Astrocyte of the cerebellum (primary cell): Measurements from ENCODE around the gene UQCRH.
A peak's percentile ranks its signal among the peaks of the same experiment; 100 is the strongest.

Source experiments
- DNase-seq: peaks from one replicate; pipeline ENCODE4 v3.0.0-alpha.2; 2011; ENCODE audit warnings: low read depth
- H3K4me3 ChIP-seq: 2 replicates; pipeline ENCODE4 v1.5.1; 2011; ENCODE audit warnings: mild to moderate bottlenecking, low read depth, low read length, moderate library complexity
- CTCF ChIP-seq: IDR thresholded peaks from 2 replicates; pipeline ENCODE4 v1.5.1; 2012; ENCODE audit warnings: low read length, low read depth, moderate library complexity, mild to moderate bottlenecking; ENCODE audit errors: missing control alignments
- in situ Hi-C: cut with HindIII; loops from 2 replicates; pipeline ENCODE4 v1.10.0; 2017; ENCODE audit warnings: low sequenced_read_pairs

Gene UQCRH

DNA sequence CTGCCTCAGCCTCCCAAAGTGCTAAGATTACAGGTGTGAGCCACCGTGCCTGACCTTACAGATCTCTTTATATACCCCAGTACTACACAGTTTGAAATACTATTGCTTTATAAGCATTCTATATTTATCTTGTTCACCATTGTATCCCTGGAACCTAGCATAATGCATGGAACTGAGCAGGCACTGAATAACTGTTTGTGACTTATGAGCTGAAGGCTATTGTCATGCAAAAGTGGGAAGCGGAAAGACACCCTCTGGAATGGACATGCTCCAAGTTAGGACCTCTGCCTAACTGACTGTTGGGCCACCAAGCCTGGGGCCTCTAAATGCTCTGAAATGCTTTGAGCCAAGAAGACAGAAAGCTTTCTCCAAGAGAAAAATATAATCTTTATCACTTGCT lies 8.2 kb upstream of the UQCRH start:
- DNase-seq = no peak
- TF ChIP-seq CTCF = no peak
- in situ Hi-C loops = no loop called here
- no peak overlapping the region for H3K4me3 ChIP-seq

- no peak for TF ChIP-seq CTCF
- no peak for DNase-seq
- H3K4me3 ChIP-seq = no peak overlapping the region
- in situ Hi-C loops = no loop called here
Measured at GRCh38 chr1:46298387-46298786, 5.1 kb upstream of the UQCRH start.

- no peak for DNase-seq
- peak overlapping the region; percentile 94 for H3K4me3 ChIP-seq
- TF ChIP-seq CTCF = no peak
- in situ Hi-C loops = no loop called here
Measured at GRCh38 chr1:46300673-46301405, 2.7 kb upstream of the UQCRH start.

DNA sequence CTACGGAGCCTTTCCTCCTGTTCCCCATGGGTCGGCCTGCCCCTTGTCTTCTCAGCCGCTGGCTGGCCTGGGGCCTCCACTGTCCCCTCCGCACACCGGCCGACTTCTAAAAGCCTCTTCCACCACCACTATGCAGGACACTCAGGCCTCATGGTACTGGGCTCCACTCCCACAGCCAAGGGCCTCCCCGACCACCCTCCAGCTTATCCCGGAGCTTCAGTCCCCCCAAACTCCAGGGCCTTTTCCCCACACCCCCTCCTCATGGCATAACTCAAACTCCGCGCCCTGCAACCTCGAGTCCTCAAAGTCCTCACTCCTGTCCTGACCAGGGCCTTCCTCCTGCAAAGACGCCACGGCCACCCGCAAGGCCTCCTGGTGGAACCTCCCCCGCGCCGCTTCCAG lies 2.1 kb upstream of the UQCRH start:
- DNase-seq = no peak
- no peak for TF ChIP-seq CTCF
- H3K4me3 ChIP-seq = peak overlapping the region; percentile 94
- in situ Hi-C loops = no loop called here

DNA sequence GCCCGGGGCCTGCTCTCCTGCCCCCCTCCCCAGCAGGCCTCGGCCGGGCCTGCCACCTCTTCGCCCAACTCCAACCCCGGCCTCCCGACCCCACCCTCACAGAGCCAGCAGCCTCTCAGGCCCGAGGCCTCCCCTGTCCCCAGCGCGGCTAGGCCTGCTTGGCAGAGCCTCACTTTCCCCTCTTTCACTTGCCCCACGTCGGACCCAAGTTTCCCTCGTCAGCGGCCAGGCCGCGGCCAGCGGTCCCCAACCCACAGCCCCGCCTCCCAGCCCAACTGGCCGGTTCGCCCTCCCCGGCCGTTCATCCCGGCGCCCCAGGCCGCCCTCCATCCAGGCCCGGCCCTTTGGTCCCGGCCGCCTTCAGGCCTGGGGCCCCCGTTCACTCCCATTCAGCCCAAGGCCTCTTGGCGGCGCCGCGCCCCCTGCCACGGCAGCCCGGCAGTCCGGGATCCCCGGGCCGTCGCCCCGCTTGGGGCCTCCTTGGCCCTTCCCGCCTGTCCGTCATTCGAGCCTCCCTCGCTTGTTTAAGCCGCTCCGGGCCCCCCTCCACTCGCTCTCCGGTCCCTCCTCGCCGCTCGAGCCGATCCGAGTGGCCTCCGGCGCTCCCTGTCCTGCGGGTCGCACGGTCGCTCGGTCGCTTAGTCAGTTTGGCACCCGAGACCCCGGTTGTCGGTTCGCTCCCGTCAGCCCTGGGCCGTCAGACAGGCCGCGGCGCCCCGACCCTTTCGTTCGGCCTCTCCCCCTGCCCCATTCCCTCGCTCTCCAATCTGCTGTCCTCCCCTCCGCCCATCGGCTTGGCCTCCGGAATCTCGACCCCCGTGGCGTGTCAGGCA lies 1.5 kb upstream of the UQCRH start:
- peak overlapping the region; percentile 94 for H3K4me3 ChIP-seq
- no peak for DNase-seq
- peak; percentile 23 for TF ChIP-seq CTCF
- in situ Hi-C loops = no loop called here

- DNase-seq = no peak
- in situ Hi-C loops = no loop called here
- H3K4me3 ChIP-seq = peak overlapping the region; percentile 94
- TF ChIP-seq CTCF = no peak
Measured at GRCh38 chr1:46302641-46303037, 859 bp upstream of the UQCRH start.
